CD4-positive, alpha-beta T cell (primary cell): ENCODE measurements around the gene REEP2. TPM values are rescaled to one million over a fixed set of nuclear protein-coding genes. Genes with fewer than 3 reads are reported as not detected.
"Not testable (repeated sequence)": the region's sequence is repeated elsewhere in the genome, so short reads cannot be mapped to it uniquely, and the experiment has no call there.

ENCODE experiments used
- ATAC-seq: fragments of 200-7000 bp; cut with Tn5 transposase; one replicate; pipeline ENCODE4 v1.10.0; 2022; ENCODE audit warnings: mild to moderate bottlenecking; ENCODE audit not compliant: poor library complexity
- CTCF ChIA-PET: fragments of 350-600 bp; sonication (Branson Sonifier 250); formaldehyde crosslinking; loops from one replicate; lab custom pipeline; 2021; ENCODE audit warnings: antibody characterized with exemption, inconsistent platforms; lab: Charles Lee
- POLR2A ChIA-PET: fragments of 350-600 bp; sonication (Branson Sonifier 250); formaldehyde crosslinking; loops from one replicate; lab custom pipeline; 2021; ENCODE audit warnings: antibody characterized with exemption, inconsistent platforms; lab: Charles Lee
- DNase-seq, 14 experiments: peaks; one replicate each; pipeline ENCODE4 v3.0.0-alpha.2; 2013 to 2020; ENCODE audit warnings: mixed read lengths in 2 of 14
- H3K27ac ChIP-seq, 2 donors: one replicate each; pipeline versions ENCODE4 v1.5.1 to v1.7.0; 2013; ENCODE audit warnings: low read length in 2 of 2, low read depth in 1 of 2, mild to moderate bottlenecking in 1 of 2
- H3K27me3 ChIP-seq, 2 experiments: 1 replicate in 1 of 2; 2 replicates in 1 of 2; pipeline versions ENCODE4 v1.6.1 to v1.7.0; 2013; ENCODE audit warnings: low read length in 2 of 2, control low read depth in 1 of 2, mild to moderate bottlenecking in 1 of 2, moderate library complexity in 1 of 2; ENCODE audit not compliant: insufficient read depth in 2 of 2, control insufficient read depth in 1 of 2
- H3K36me3 ChIP-seq: one replicate; pipeline ENCODE4 v1.6.1; 2013; ENCODE audit warnings: low read length, control low read depth; ENCODE audit not compliant: insufficient read depth
- H3K4me1 ChIP-seq: one replicate; pipeline ENCODE4 v1.6.1; 2013; ENCODE audit warnings: low read length, control low read depth; ENCODE audit not compliant: insufficient read depth
- H3K4me3 ChIP-seq: one replicate; pipeline ENCODE4 v1.5.1; 2013; ENCODE audit warnings: mild to moderate bottlenecking, low read length, moderate library complexity
- H3K9me3 ChIP-seq, 2 experiments: 1 replicate in 1 of 2; 2 replicates in 1 of 2; pipeline versions ENCODE4 v1.6.1 to v1.7.0; 2013; ENCODE audit warnings: low read length in 2 of 2, mild to moderate bottlenecking in 2 of 2, control low read depth in 1 of 2, moderate library complexity in 1 of 2; ENCODE audit not compliant: control insufficient read depth in 1 of 2, insufficient read depth in 1 of 2
- H3K27ac Mint-ChIP-seq: one replicate; pipeline ENCODE4 v1.8.0; 2020; ENCODE audit warnings: mixed read lengths
- H3K27me3 Mint-ChIP-seq: one replicate; pipeline ENCODE4 v1.8.0; 2021; ENCODE audit warnings: mixed read lengths
- H3K36me3 Mint-ChIP-seq: one replicate; pipeline ENCODE4 v1.8.0; 2021; ENCODE audit warnings: low read depth, mixed read lengths
- H3K4me1 Mint-ChIP-seq: one replicate; pipeline ENCODE4 v1.8.0; 2021; ENCODE audit warnings: low read depth, mixed read lengths
- H3K4me3 Mint-ChIP-seq: one replicate; pipeline ENCODE4 v1.8.0; 2020; ENCODE audit warnings: mild to moderate bottlenecking, mixed read lengths
- H3K9me3 Mint-ChIP-seq: one replicate; pipeline ENCODE4 v1.8.0; 2020; ENCODE audit warnings: mixed read lengths
- intact Hi-C, 2 experiments: fragments of 100-400 bp; cut with DNase I in 1 of 2; cut with micrococcal nuclease in 1 of 2; formaldehyde crosslinking; loops; one replicate each; pipeline versions ENCODE4 v1.15.1 to v1.9.0; 2023 to 2025; cut with DNase I, micrococcal nuclease
- total RNA-seq, 174 experiments: library from RNA in 2 of 174; stranded (reverse) in 2 of 174; gene quantifications; one replicate each; pipeline ENCODE4 v1.2.3 and lab custom pipeline; 2021 to 2026
- TF ChIP-seq, protein P1 (sequence below): fragments of 200-600 bp; IDR thresholded peaks from one replicate; pipeline ENCODE4 v1.8.0; 2022; ENCODE audit warnings: antibody characterized with exemption, mild to moderate bottlenecking

Gene REEP2
- total RNA-seq, 2 experiments from 2014 or later, result 0.33 to 0.34 TPM

- H3K4me3 ChIP-seq, H3K4me1 Mint-ChIP-seq, H3K4me1 ChIP-seq, ATAC-seq, intact Hi-C loops, H3K27me3 Mint-ChIP-seq, CTCF ChIA-PET, H3K4me3 Mint-ChIP-seq, H3K27ac Mint-ChIP-seq, H3K9me3 ChIP-seq, H3K9me3 Mint-ChIP-seq, H3K27ac ChIP-seq, H3K27me3 ChIP-seq: not testable (repeated sequence)
- peak in 6 of 14 experiments; percentile 2 to 31 (median 14) for DNase-seq
- POLR2A ChIA-PET, result interaction anchor here (0.6 kb wide), 1 partner anchor 72 kb away, joined by 3 read pairs; no protein-coding TSS in a partner anchor
- H3K36me3 Mint-ChIP-seq, result peaks cover 70% of the 10 kb centered on the region
- TF ChIP-seq, protein P1, sequence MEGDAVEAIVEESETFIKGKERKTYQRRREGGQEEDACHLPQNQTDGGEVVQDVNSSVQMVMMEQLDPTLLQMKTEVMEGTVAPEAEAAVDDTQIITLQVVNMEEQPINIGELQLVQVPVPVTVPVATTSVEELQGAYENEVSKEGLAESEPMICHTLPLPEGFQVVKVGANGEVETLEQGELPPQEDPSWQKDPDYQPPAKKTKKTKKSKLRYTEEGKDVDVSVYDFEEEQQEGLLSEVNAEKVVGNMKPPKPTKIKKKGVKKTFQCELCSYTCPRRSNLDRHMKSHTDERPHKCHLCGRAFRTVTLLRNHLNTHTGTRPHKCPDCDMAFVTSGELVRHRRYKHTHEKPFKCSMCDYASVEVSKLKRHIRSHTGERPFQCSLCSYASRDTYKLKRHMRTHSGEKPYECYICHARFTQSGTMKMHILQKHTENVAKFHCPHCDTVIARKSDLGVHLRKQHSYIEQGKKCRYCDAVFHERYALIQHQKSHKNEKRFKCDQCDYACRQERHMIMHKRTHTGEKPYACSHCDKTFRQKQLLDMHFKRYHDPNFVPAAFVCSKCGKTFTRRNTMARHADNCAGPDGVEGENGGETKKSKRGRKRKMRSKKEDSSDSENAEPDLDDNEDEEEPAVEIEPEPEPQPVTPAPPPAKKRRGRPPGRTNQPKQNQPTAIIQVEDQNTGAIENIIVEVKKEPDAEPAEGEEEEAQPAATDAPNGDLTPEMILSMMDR, result peak; percentile 40
- H3K36me3 ChIP-seq, result peaks cover 52% of the 10 kb centered on the region
Observed at GRCh38 chr5:138410996-138411640, 27.7 kb upstream of the REEP2 start.

DNA sequence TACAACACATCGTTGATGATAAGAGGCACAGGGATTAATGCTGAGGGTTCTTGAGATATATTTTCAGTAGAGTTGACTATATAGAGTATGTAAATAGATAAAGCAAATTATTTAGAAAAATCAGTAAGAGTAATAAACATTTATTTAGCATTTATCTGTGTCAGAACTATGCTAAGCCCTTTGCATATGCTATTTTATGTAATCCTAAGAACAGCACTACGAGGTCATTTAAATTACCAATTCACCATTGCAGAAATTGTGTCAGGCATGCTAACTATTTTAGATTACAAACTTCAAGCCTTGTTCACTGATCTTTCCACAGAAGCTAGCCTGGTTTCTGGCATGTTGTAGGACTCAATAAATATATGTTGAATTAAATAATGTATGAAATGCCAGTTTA is 20.4 kb upstream of the REEP2 start:
- H3K4me1 Mint-ChIP-seq, result no peaks in the 10 kb centered on the region
- no peaks in the 10 kb centered on the region for H3K9me3 ChIP-seq
- H3K4me3 ChIP-seq, result no peak overlapping the region
- peaks cover 88% of the 10 kb centered on the region for H3K36me3 Mint-ChIP-seq
- TF ChIP-seq, protein P1, result no peak
- no peak for DNase-seq
- ChIA-PET POLR2A (no interaction called here), CTCF (no interaction called here)
- H3K9me3 Mint-ChIP-seq, result no peaks in the 10 kb centered on the region
- no peak overlapping the region for H3K27ac Mint-ChIP-seq
- no peaks in the 10 kb centered on the region for H3K27me3 Mint-ChIP-seq
- no peak overlapping the region for H3K27ac ChIP-seq
- no peak for ATAC-seq
- no peak overlapping the region for H3K4me3 Mint-ChIP-seq
- no peaks in the 10 kb centered on the region for H3K4me1 ChIP-seq
- intact Hi-C loops, result no loop called here
- H3K27me3 ChIP-seq, result no peaks in the 10 kb centered on the region
- peaks cover 91% of the 10 kb centered on the region for H3K36me3 ChIP-seq

DNA sequence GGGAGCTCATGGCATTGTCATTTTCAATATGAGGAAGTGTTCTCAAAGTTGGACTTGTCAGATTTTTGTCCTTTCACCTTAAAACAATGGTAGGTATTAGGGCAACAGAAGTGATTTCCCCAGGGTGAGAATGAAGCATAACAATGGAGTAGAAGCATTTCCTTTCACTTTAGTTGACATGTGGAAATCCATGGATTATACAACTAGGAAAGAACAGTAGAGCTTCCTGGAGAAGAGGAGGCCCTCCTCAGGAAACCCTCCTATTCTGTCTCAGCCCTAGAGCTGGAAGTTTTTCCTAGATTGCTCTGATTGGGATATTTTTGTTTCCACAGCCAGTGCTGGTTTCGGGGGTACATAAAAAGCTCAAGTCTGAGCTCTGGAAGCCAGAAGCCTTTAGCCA is 13.8 kb upstream of the REEP2 start:
- CTCF ChIA-PET, result no interaction called here
- Histone ChIP-seq H3K27ac (no peak overlapping the region), H3K4me3 (no peak overlapping the region), H3K27me3 (no peaks in the 10 kb centered on the region), H3K9me3 (no peaks in the 10 kb centered on the region), H3K36me3 (peaks cover 90% of the 10 kb centered on the region), H3K4me1 (no peaks in the 10 kb centered on the region)
- Mint-ChIP-seq H3K9me3 (no peaks in the 10 kb centered on the region), H3K27me3 (no peaks in the 10 kb centered on the region), H3K27ac (no peak overlapping the region), H3K36me3 (peaks cover 91% of the 10 kb centered on the region), H3K4me1 (no peaks in the 10 kb centered on the region), H3K4me3 (no peak overlapping the region)
- intact Hi-C loops, result no loop called here
- ATAC-seq, result no peak
- DNase-seq, result no peak
- TF ChIP-seq, protein P1, result no peak
- POLR2A ChIA-PET, result no interaction called here
